Epidermal melanocyte (primary cell): ENCODE measurements around the gene FFAR1.

Experiments
- DNase-seq: peaks from one replicate; pipeline ENCODE4 v3.0.0; 2011; ENCODE audit warnings: low spot score; ENCODE audit not compliant: insufficient read length

The FFAR1 gene

GRCh38 chr19:35388277-35389054 is 40.8 kb downstream of the FFAR1 start:
- DNase-seq = no peak

- DNase-seq = no peak
Observed at GRCh38 chr19:35389192-35389861, 41.6 kb downstream of the FFAR1 start.

GRCh38 chr19:35392742-35393715 is 45.3 kb downstream of the FFAR1 start:
- DNase-seq = no peak

- no peak for DNase-seq
Observed at GRCh38 chr19:35395382-35396199, 47.9 kb downstream of the FFAR1 start.

GRCh38 chr19:35396240-35396885 is 48.7 kb downstream of the FFAR1 start:
- no peak for DNase-seq

- DNase-seq = no peak
Observed at GRCh38 chr19:35397064-35397463, 49.4 kb downstream of the FFAR1 start.
